Dermis microvascular lymphatic vessel endothelial cell (primary cell): ENCODE results near the gene CADM1. TPM values are rescaled to one million over a fixed set of nuclear protein-coding genes. Genes with fewer than 3 reads are reported as not detected.

Experiments used
- DNase-seq, 2 donors: peaks; one replicate each; pipeline versions ENCODE4 v3.0.0 to v3.0.0-alpha.2; 2010; ENCODE audit warnings: low read depth in 2 of 2
- total RNA-seq: library from RNA; depleted of rRNA; stranded (reverse); fragments of >200 nt; gene quantifications from 2 replicates; pipeline ENCODE4 v1.2.1, GENCODE V29; 2014

CADM1 gene
- total RNA-seq, 1 donor from 2014 or later, result 0.77 TPM

- no peak for DNase-seq
Observed at GRCh38 chr11:115447273-115447864, 56.8 kb downstream of the CADM1 start.

- no peak for DNase-seq
Observed at GRCh38 chr11:115446214-115446613, 58.0 kb downstream of the CADM1 start.

GRCh38 chr11:115444542-115444941 lies 59.7 kb downstream of the CADM1 start:
- DNase-seq, result no peak

GRCh38 chr11:115439969-115440540 lies 64.2 kb downstream of the CADM1 start:
- DNase-seq, result no peak

GRCh38 chr11:115439385-115439784 lies 64.8 kb downstream of the CADM1 start:
- no peak for DNase-seq

- DNase-seq, result no peak
Observed at GRCh38 chr11:115437902-115438575, 66.2 kb downstream of the CADM1 start.

- DNase-seq, result no peak
Observed at GRCh38 chr11:115430345-115430744, 73.9 kb downstream of the CADM1 start.

GRCh38 chr11:115428306-115428705 lies 75.9 kb downstream of the CADM1 start:
- no peak for DNase-seq

- no peak for DNase-seq
Observed at GRCh38 chr11:115425816-115426215, 78.4 kb downstream of the CADM1 start.

- no peak for DNase-seq
Observed at GRCh38 chr11:115425250-115425649, 79.0 kb downstream of the CADM1 start.

- no peak for DNase-seq
Observed at GRCh38 chr11:115423728-115424459, 80.3 kb downstream of the CADM1 start.

GRCh38 chr11:115421992-115422689 lies 82.1 kb downstream of the CADM1 start:
- DNase-seq, result no peak

GRCh38 chr11:115421352-115421991 lies 82.7 kb downstream of the CADM1 start:
- DNase-seq, result no peak

- DNase-seq, result no peak
Observed at GRCh38 chr11:115420505-115420904, 83.7 kb downstream of the CADM1 start.

GRCh38 chr11:115418626-115419025 lies 85.6 kb downstream of the CADM1 start:
- no peak for DNase-seq

- DNase-seq, result no peak
Observed at GRCh38 chr11:115418081-115418480, 86.1 kb downstream of the CADM1 start.

GRCh38 chr11:115411120-115411519 lies 93.1 kb downstream of the CADM1 start:
- no peak for DNase-seq

- peak; percentile 42 to 72 for DNase-seq
Observed at GRCh38 chr11:115409691-115410220, 94.5 kb downstream of the CADM1 start.

- no peak for DNase-seq
Observed at GRCh38 chr11:115409116-115409670, 95.0 kb downstream of the CADM1 start.

GRCh38 chr11:115408036-115408921 lies 95.9 kb downstream of the CADM1 start:
- DNase-seq, result no peak
